Activated CD4-positive, alpha-beta T cell treated with anti-CD3 and anti-CD28 coated beads, Interleukin-10, Interleukin-2, amounts not matched to agents 100 ng/mL and 50 ng/mL, durations not matched to agents 16 hours and 8 hours (primary cell): ENCODE measurements around the gene GBGT1.
"Not testable (repeated sequence)": the region's sequence is repeated elsewhere in the genome, so short reads cannot be mapped to it uniquely, and the experiment has no call there.

Experiments used
- DNase-seq: peaks from one replicate; pipeline ENCODE4 v3.0.0-alpha.2; 2020

GBGT1 gene

GRCh38 chr9:133194597-133194996 lies 30.9 kb upstream of the GBGT1 start:
- DNase-seq, result no peak

- DNase-seq, result no peak
These were observed 28.3 kb upstream of the GBGT1 start for GRCh38 chr9:133191989-133192388.

GRCh38 chr9:133189826-133190225 lies 26.1 kb upstream of the GBGT1 start:
- no peak for DNase-seq

- DNase-seq, result no peak
These were observed 25.1 kb upstream of the GBGT1 start for GRCh38 chr9:133188843-133189180.

GRCh38 chr9:133188006-133188842 lies 24.5 kb upstream of the GBGT1 start:
- peak; percentile 9 for DNase-seq

GRCh38 chr9:133187561-133188005 lies 23.9 kb upstream of the GBGT1 start:
- no peak for DNase-seq

GRCh38 chr9:133186736-133187135 lies 23.0 kb upstream of the GBGT1 start:
- DNase-seq, result no peak

- DNase-seq, result peak; percentile 73
These were observed 21.3 kb upstream of the GBGT1 start for GRCh38 chr9:133184971-133185370.

- DNase-seq, result no peak
These were observed 18.4 kb upstream of the GBGT1 start for GRCh38 chr9:133182151-133182550.

- no peak for DNase-seq
These were observed 17.8 kb upstream of the GBGT1 start for GRCh38 chr9:133181561-133181960.

- DNase-seq, result no peak
These were observed 17.2 kb upstream of the GBGT1 start for GRCh38 chr9:133180953-133181352.

- DNase-seq, result no peak
These were observed 9.3 kb upstream of the GBGT1 start for GRCh38 chr9:133173056-133173455.

GRCh38 chr9:133171161-133171961 lies 7.6 kb upstream of the GBGT1 start:
- DNase-seq, result no peak

- DNase-seq, result no peak
These were observed 7.0 kb upstream of the GBGT1 start for GRCh38 chr9:133170716-133171115.

GRCh38 chr9:133169687-133170086 lies 6.0 kb upstream of the GBGT1 start:
- not testable (repeated sequence) for DNase-seq

GRCh38 chr9:133169102-133169501 lies 5.4 kb upstream of the GBGT1 start:
- DNase-seq, result no peak

- no peak for DNase-seq
These were observed 4.7 kb upstream of the GBGT1 start for GRCh38 chr9:133168432-133168831.

GRCh38 chr9:133167769-133168168 lies 4.1 kb upstream of the GBGT1 start:
- no peak for DNase-seq

- DNase-seq, result no peak
These were observed 3.5 kb upstream of the GBGT1 start for GRCh38 chr9:133167096-133167730.

GRCh38 chr9:133166392-133166791 lies 2.7 kb upstream of the GBGT1 start:
- no peak for DNase-seq

GRCh38 chr9:133165452-133165730 lies 1.7 kb upstream of the GBGT1 start:
- no peak for DNase-seq

GRCh38 chr9:133164191-133164590 lies 477 bp upstream of the GBGT1 start:
- no peak for DNase-seq

GRCh38 chr9:133162861-133163503 lies 732 bp downstream of the GBGT1 start:
- DNase-seq, result no peak
